DMS 273 (cell line): ENCODE measurements around the gene SLU7.

ENCODE experiments used
- DNase-seq: peaks from one replicate; lab custom pipeline; 2025; ENCODE audit not compliant: unreplicated experiment; lab: John Stamatoyannopoulos, UW

Gene SLU7

DNA sequence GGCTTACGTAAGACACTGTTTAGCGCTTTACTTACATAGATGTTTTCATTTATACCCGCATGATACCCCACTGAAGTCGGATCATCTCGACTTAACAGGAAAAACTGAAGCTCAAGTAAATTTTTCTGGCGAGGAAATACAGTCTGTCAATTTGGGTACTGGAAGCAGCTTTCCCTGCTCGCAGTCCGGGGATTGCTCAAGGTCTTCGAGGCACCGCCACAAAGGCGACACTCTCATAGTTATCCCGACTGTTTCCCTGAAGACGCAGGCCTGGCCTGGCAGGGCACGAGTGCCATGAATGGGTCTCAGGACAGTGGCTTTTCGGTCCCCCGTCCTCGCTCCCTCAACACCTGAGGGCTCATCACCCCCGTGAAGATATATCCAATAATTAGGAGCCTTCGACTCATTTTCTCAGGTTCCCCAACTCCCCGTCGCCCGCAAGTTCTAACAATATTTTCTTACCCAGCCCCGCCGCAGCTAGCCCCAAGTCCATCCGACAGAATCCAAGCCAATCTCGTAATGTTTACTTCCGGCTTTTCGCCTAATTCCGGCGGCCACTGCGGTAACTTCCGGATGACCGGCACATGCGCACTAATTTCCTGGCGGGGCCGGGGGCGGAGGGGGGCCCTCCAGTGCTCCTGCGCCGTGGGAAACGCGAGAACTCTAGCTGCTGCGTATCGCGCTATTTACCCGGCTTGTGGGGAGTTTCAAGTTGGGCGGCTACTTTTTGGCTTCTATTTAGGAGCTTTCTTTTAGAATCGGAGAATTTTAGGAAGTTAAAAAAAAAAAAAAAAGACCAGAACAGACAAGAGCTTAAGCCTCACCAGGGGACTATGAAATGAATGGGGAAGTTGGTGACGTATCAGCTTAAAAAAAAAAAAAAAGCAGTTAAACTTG is at the start of gene SLU7:
SLU7 (minus strand) TSS at position 521 of the 897 bp plus-strand sequence. CDS start 3,787 bp downstream, outside the sequence.
- DNase-seq = peak; percentile 98

DNA sequence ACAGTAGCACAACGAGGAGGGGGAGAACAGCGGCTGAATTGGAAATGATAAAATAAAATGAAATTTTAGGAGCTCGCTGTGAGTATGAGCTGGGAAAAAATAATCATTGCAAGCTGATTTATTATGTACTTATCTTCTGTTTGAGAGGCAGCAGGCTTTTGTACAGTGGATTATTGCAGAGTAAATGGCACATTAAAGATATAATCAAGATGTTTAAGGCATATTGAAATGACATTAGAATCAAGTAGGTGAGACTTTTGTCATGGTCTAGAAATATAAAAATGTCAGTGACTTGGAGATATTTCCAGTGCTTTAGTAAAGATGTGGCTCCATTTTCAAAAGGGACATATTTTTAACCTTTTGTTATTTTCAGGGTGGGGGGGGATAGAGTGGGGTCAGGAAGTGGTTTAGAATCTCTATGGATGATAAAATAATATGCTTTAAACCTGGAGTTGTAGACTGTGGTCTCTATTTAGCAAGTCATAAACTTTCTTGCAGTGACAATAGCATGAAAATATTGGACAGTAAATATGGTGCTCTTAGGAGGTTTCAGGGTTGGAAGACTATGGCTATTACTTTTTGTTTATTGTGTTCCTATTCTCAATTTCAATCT is 49.6 kb upstream of the SLU7 start:
- no peak for DNase-seq

DNA sequence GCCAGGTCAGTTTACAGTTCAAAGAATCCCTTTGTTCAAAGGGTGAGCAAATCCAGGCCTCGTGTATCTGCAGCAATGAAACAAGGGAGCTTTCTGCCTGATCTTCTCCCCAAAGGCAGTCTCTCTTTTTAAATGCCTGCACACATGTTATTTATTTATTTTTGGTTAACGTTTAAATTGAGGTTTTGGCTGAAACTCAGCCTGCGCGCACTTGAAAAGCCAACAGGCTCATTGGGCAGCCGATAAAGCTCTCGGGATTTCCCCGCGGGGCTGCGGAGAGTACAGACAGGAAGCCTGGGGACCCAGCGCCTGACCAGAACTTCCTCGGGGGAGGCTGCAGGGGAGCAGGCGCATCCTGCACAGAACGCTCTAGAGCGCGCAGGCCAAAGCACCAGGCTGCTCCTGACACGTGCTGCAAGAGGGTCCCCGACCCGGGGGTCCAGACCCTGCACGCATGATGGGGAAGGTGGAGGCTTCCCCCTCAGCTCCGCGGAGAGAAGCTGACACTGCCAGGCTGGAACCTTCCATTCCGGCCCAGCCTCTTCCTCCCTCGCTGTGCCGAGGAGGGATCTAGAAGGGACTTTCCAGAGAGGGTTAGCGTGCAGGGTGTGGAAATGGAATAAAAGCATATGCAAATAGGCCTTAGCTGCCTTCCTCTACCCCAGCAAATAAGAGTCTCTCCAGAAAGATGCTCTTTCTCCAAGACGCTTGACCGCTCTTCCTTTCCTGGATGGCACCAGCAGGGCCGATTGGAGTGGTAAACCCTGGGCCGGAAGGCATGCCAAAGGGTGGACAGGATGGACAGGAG is 48.9 kb upstream of the SLU7 start:
- DNase-seq = no peak

DNA sequence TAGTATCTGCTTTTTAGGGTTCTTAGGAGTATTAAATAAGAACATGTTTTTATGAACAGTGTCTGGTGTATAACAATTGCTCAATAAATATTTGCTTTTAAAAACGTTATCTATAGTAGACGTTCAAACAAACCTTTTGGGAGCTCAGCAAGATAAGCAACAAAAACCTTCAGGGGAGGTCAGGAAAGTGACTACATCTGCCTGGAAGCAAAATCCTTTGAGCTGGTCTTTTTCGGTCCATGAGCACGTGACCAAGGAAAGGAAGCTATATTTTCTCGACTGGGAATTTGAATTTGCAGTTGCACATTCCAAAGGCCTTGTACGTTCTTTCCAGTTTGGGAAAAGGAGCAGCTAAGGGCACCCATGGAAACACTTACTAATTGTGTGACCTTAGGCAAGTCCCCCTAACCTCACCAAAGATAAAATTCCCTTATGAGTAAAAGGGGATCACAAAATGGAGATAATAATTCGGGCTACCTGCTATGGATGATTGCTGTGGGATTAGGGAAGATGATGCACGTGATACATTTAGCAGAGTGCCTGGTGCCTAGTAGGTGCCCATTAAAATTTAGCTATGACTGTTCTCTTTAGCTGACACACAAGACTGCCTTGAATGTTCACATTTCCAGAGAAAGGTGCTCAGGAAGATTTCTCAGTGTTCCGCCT is 48.1 kb upstream of the SLU7 start:
- DNase-seq = no peak

DNA sequence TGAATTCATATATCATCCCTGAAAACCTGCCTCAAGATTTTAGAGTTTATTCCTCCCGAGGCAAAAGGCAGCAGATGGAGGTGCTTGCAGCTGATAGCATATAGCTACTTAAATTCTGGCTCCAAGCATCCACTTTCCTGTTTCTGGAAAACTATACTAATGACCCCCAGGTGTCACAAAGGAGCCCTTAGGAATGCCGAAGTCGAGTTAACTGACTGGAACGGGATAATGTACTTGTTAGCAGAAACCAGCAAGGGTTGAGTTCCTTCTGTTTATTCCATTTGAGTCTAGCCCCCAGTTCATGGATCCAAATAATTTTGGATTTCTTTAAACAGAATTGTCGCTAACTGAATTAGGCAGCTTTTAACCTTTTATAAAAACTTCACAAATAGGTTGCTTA is 47.2 kb upstream of the SLU7 start:
- peak; percentile 29 for DNase-seq

DNA sequence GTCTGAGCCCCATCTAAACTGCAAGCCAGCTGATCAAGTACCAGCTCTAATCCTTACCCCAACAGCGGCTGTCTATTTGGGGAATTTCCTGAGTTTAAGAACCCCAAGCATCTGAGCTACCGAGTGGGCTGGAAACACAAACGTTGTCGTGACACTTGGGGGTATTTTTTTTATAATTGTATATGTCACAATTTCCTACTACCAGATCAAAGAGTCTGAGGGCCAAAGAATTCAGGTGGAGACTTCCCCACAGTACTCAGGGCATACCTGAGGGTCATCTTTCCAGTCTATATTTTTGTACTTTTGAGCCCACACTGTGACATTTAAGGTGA is 45.6 kb upstream of the SLU7 start:
- no peak for DNase-seq

DNA sequence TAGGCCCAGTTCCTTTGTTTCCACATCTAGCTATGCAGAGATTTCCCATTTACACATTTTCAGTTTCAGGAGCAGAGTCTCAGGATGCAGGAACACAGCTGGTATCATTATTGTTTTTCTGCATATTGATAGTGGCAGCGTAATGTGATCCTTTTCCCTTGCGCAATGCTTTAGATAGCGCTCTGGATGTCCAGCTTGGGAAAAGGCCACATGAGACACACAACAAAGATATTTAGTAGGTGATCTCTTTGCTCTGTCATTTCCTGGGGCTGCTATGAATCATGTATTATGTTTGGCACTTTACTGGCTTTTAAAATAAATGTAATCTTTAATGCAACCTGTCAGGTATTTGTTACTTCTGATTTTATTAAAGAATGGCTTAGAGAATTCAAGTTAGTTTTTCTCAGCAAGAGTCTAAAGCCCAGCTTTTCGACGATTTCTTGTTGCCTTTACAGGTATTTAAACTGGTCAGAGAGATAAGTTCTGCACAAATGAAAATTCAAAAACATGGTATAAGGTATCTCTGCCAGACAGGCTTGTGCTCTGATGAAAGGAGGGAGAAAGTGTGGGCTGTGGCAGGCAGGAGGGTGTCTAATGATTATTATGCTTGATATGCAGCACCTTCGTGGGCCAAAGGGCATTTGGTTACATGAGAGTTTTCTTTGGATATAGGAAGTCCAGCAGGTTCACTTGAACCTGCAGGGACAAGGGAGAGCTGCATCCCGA is 45.0 kb upstream of the SLU7 start:
- peak; percentile 65 for DNase-seq

DNA sequence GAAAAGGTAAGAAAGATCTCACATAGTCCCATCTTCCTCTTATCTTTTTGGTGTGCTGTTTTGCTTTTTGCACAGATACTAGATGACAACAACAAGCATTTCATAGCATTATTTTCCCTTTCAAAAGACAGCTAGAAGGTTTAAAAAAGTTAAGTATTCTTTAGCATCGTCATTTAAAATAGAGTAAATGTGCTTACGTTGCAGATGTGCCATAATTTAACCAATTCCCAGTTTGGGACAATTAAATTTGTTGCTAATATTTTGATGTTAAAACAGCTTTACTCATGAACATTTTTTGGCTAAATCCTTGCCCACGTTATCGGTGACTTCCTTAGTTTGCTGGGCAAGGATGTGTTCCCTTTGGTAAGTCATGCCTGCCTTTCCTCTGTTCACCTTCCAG is 44.3 kb upstream of the SLU7 start:
- DNase-seq = no peak

DNA sequence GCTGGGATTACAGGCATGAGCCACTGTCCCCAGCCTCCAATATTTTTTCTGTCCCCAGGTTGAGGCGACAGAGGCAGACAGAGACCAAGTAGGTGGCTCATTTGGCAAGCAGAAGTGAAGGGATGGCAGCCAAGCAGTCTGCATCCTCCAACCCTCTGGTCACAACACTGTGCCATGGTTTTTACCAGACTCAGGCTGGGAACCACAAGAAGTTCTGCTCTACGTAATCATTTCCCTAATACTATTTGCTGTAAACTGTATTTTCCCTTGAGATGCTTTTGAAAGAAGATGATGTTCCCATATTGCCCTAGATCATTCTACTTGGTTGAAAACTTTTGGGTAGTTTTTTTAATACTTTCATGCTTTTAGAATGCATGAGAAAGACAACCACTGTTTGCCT is 43.3 kb upstream of the SLU7 start:
- DNase-seq = no peak

DNA sequence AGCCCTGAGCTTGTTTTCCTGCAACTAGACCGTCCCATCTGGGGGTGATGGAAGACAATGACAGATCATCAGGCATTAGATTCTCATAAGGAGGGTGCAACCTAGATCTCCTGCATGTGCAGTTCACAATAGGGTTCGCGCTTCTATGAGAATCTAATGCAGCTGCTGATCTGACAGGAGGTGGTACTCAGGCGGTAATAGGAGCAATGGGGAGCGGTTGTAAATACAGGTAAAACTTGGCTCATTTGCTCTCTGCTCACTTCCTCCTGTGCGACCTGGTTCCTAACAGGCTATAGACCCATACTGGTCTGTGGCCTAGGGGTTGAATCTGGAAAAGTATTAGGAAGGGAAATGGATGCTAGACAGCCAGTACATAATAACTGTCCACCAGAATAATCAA is 42.5 kb upstream of the SLU7 start:
- no peak for DNase-seq

DNA sequence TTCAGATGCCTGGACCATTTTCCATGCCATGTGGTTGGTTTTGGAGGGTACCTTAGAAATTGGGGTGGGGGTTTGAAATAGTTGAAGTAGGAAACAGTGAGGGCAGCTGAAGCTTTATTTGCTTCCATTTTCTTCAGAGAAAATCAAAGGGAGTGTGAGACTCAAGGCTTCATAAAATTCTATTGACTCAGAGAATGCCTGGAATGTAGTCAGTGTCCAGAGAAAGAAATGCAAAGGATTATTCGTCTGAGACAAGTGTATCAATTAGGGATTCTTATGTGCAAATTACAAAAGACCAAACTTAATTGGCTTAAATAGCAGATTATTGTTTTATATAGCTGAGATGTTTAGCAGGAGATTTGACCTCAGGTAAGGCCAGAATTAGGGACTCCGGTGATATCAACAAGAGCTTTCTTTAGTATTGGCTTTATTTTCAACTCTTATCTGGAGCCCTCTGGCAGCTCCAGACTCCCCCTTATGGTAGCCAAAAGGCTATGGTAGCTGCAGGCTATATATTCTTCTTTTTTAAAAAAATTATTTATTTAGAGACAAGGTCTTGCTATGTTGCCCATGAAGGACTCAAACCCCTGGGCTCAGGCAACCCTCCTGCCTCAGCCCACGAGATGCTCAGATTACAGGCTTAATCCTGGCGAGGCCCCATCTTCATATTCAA is 41.6 kb upstream of the SLU7 start:
- peak; percentile 32 for DNase-seq

DNA sequence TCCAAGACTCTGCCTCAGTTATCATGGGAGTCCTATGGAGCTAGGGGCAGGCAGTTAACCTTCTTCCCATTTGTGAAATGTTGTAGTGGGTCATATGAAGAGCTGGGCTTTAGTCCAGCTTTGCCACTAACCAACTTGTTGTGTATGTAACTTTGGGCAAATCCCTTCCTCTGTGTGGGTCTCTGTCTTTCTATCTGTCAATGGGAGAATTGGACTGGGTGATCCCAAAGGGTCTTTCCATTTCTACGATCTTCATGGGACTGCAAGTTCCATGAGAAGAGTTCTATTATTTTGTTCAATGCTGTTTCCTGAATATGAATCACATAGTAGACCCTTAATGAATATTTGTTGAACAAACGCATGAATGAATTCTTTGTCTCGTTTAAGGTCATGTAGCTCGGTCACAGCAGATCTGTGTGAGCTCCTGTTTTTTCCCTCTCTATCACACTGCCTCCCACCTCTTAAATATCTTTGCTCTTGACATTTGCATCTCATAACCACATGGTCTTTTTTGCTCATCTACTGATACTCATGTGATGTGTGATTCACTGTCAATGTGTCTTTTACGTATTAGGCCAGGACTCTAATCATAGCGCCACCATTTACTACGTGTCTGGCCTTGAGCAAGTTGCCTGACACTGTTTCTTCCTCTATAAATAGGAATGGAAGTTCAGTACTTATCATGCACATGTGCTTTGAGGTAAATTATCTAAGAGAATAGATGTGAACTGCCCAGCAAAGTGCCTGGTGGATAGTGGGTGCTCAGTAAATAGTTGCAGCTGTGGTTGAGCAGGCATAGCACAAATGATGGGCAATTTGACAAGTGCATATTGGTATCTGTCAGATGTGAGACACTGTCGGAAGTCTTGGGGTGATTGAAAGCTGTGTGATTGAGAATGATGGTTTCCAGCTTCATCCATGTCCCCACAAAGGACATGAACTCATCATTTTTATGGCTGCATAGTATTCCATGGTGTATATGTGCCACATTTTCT is 40.2 kb upstream of the SLU7 start:
- DNase-seq = no peak

DNA sequence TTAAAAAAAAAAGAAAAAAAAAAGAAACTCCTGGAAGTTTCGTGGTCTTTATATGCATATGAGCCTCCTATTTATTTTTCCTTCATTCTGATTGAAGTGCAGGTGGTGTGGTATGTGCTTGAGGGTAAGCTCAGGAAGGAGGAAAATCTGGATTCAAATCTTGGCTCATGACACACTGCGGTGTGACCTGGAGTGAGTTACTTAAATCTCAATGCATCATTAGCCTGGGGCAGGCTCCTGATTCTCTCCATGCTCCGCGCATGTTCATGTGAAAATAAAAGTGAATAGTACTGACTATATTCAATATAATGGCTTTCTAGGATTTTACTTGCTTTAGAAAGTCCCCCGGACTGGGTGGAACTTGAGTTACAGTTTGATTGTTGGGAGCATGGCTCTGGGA is 38.4 kb upstream of the SLU7 start:
- no peak for DNase-seq

DNA sequence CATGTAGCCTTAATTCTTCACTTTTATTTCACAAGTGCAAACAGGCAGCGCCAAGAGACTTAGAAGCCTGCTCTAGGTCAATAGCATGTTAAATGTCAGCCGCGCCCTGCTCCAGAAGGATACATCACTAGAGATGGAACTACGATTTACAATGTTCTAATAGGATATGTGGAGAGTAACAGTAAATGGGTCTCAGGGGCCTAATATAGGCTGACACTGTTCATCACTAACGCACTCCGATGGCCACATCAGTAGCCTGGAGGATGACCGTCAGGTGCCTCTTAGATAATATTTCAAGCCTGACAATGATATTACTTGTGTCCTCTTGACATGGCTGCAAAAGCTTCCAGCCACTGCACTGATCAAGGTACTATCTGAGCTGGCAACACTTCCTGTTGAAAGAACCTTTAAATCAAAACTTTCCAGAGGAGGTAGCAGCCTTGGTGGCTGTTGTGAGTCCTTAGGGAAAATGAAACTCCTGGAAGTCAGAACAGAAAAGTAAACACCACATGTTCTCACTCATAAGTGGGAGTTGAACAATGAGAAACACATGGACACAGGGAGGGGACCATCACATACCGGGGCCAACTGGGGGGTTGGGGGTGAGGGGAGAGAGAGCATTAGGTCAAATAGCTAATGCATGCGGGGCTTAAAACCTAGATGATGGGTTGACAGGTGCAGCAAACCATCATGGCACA is 37.7 kb upstream of the SLU7 start:
- peak; percentile 22 for DNase-seq

DNA sequence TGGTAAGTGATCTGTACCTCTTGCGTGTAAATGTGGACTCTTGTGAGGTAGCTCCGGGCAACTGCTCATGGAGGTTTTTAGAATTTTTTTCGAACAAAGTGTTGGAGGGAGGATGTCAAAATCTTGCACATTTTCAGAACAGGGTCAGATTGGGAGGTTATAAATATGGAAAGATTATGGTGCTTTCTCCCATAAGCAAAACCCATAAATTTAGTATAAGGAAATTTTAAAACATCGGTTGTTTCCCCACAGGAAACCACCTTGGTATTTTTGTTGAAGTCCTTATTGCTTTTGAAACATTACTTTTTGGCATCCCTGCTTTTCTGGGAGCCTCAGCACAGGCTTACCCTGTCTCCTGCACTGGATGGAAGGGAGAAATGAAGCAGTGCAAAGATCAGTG is 36.7 kb upstream of the SLU7 start:
- no peak for DNase-seq

DNA sequence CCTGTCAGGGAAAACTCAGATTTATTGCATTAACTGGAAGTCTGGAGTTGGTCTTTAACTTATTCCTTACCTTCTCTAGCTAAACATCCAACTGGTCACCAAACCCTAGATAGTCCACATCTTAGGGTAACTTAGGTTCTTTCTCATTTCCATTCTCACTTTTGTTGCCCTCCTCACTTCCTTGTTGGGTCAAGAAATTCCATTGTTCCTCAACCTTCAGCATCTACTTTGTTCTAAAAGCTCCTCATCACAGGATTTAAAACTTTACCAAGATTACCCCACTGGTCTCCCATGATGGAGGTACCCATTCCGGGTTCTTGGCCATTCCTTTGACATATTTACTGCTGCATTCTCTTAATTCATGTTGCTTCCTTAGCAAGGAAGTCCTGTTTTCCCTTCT is 34.9 kb upstream of the SLU7 start:
- DNase-seq = no peak

DNA sequence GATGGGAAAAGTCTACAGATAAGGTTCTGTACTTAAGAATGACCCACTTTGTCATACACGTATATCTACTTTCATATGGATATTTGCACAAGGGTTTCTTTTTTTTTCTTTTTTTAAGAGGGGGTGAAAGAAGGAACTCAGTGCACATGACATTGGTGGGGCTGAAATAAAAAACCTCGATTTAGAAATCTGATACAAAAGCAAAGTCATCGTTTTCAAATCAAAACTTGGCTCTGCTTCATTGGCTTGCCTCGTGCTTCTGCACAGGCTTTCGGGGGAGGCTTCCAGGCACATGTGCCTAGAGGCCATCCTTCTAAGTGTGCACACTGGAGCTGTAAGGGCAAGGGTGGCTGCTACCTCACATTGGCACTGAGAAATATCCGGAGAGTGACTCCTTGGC is 33.9 kb upstream of the SLU7 start:
- DNase-seq = no peak

DNA sequence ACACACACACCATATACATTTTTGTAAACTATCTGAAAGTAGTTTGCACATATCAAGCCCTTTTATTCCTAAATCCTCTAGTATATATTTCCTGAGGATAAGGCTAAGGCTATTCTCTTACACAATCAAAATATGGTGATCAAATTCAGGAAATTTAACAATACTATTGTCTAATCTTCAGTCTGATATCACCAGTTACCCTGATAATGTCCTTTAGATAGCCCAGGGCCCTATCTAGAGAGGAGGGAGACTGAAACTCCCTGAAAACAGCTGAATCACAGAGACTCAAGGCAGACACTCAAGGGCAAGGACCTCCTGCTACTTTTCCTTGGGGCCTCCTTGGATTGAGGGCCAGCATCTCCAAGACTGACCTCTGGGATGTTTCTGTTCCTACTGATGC is 33.2 kb upstream of the SLU7 start:
- no peak for DNase-seq
